ENCODE results near the gene RXRG. TPM values are rescaled to one million over a fixed set of nuclear protein-coding genes. Genes with fewer than 3 reads are reported as not detected.

Gene RXRG
- total and polyA plus RNA-seq, 3 experiments from 2014 or later: not detected

DNA sequence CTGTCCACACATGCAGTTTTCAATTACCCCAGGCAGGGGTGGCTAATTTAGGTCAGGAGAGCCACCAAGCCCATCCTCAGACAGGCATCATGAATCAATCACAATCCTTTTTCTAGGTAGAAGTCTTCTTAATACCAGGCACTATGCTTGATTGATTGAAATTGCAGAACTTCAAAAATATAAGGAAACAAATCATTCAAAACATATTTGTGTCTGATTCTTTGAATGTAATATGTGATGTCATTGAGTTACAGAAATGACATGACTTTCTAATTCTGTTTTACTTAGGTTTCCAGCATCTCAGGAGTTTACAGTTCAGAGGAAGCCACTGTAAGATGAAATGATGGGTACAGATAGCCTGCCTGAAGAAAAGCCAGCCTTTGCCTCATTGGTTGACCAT lies 26.7 kb downstream of the RXRG start:
- H3K27me3 Mint-ChIP-seq: peaks cover 10 to 33% of the 10 kb centered on the region in 2 donors
- H3K9me3 Mint-ChIP-seq: no peaks in the 10 kb centered on the region
- H3K36me3 Mint-ChIP-seq: peaks cover 0 to 2% (median 0%) of the 10 kb centered on the region in 3 donors
- no peaks in the 10 kb centered on the region for H3K36me3 ChIP-seq (ENCODE audit: insufficient read depth, low read length)
- H3K4me3 ChIP-seq (ENCODE audit: low read length): no peak overlapping the region
- H3K4me1 ChIP-seq (ENCODE audit: insufficient read depth, low read length): peaks cover 1% of the 10 kb centered on the region
- ChIA-PET CTCF (no interaction called here), POLR2A (no interaction called here)
- H3K4me1 Mint-ChIP-seq: no peaks in the 10 kb centered on the region
- no peak for DNase-seq
- H3K27me3 ChIP-seq (ENCODE audit: insufficient read depth, low read length, poor library complexity, severe bottlenecking): peaks cover 4% of the 10 kb centered on the region
- no peak overlapping the region for H3K4me3 Mint-ChIP-seq
- no peak overlapping the region for H3K27ac Mint-ChIP-seq
- no peak overlapping the region for H3K27ac ChIP-seq (ENCODE audit: low read depth, low read length)
- H3K9me3 ChIP-seq (ENCODE audit: low read length): no peaks in the 10 kb centered on the region

DNA sequence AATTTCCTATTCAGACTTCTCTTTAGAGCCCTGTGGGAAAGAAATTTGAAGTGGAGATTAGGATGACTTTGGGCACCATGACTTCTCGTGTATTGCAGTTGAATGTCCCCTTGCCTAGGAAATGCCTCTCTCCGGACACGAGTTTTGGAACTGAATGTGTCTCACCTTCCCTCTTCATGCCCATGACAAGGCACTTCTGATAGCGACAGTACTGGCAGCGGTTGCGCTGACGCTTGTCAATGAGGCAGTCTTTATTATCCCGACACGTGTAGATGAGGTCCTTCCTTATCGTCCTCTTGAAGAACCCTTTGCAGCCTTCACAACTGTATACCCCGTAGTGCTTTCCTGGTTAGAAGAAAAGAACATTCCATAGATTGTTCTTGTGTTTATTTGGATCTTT lies 28.1 kb downstream of the RXRG start:
- Histone ChIP-seq H3K27me3 (ENCODE audit: insufficient read depth, low read length, poor library complexity, severe bottlenecking) (peaks cover 4% of the 10 kb centered on the region), H3K4me1 (ENCODE audit: insufficient read depth, low read length) (no peaks in the 10 kb centered on the region), H3K27ac (ENCODE audit: low read depth, low read length) (no peak overlapping the region), H3K9me3 (ENCODE audit: low read length) (no peaks in the 10 kb centered on the region), H3K36me3 (ENCODE audit: insufficient read depth, low read length) (no peaks in the 10 kb centered on the region), H3K4me3 (ENCODE audit: low read length) (no peak overlapping the region)
- H3K27me3 Mint-ChIP-seq: peaks cover 10 to 36% of the 10 kb centered on the region in 2 donors
- H3K27ac Mint-ChIP-seq: no peak overlapping the region
- H3K4me3 Mint-ChIP-seq: no peak overlapping the region
- ChIA-PET POLR2A (no interaction called here), CTCF (no interaction called here)
- H3K9me3 Mint-ChIP-seq: no peaks in the 10 kb centered on the region
- no peak for DNase-seq
- H3K4me1 Mint-ChIP-seq: no peaks in the 10 kb centered on the region
- peaks cover 0 to 2% (median 0%) of the 10 kb centered on the region in 3 donors for H3K36me3 Mint-ChIP-seq

GRCh38 chr1:165415068-165415467 lies 29.9 kb downstream of the RXRG start:
- ChIA-PET POLR2A (no interaction called here), CTCF (interaction anchor here (1.1 kb wide), 1 partner anchor 48 kb away, joined by 3 read pairs; no protein-coding TSS in a partner anchor)
- no peaks in the 10 kb centered on the region for H3K36me3 Mint-ChIP-seq

GRCh38 chr1:165414620-165415019 lies 30.3 kb downstream of the RXRG start:
- Histone ChIP-seq H3K9me3 (ENCODE audit: low read length) (no peaks in the 10 kb centered on the region), H3K27ac (ENCODE audit: low read depth, low read length) (no peak overlapping the region), H3K4me1 (ENCODE audit: insufficient read depth, low read length) (no peaks in the 10 kb centered on the region), H3K4me3 (ENCODE audit: low read length) (no peak overlapping the region), H3K27me3 (ENCODE audit: insufficient read depth, low read length, poor library complexity, severe bottlenecking) (peaks cover 4% of the 10 kb centered on the region), H3K36me3 (ENCODE audit: insufficient read depth, low read length) (no peaks in the 10 kb centered on the region)
- Mint-ChIP-seq H3K9me3 (no peaks in the 10 kb centered on the region), H3K27me3 (peaks cover 15 to 41% of the 10 kb centered on the region in 2 donors), H3K27ac (no peak overlapping the region), H3K4me3 (no peak overlapping the region), H3K4me1 (no peaks in the 10 kb centered on the region), H3K36me3 (no peaks in the 10 kb centered on the region)
- CTCF ChIA-PET: no interaction called here
- no peak for DNase-seq
- POLR2A ChIA-PET: no interaction called here

More at GRCh38 chr1:165415068-165415467, 29.9 kb downstream of the RXRG start:
- no peak overlapping the region for H3K27ac ChIP-seq (ENCODE audit: low read depth, low read length)
- Mint-ChIP-seq H3K27ac (no peak overlapping the region), H3K9me3 (no peaks in the 10 kb centered on the region), H3K4me3 (no peak overlapping the region), H3K27me3 (peaks cover 10 to 37% of the 10 kb centered on the region in 2 donors), H3K4me1 (no peaks in the 10 kb centered on the region)
- DNase-seq: no peak
- peaks cover 4% of the 10 kb centered on the region for H3K27me3 ChIP-seq (ENCODE audit: insufficient read depth, low read length, poor library complexity, severe bottlenecking)
- no peaks in the 10 kb centered on the region for H3K4me1 ChIP-seq (ENCODE audit: insufficient read depth, low read length)
- H3K4me3 ChIP-seq (ENCODE audit: low read length): no peak overlapping the region
- H3K9me3 ChIP-seq (ENCODE audit: low read length): no peaks in the 10 kb centered on the region
- H3K36me3 ChIP-seq (ENCODE audit: insufficient read depth, low read length): no peaks in the 10 kb centered on the region

- CTCF ChIA-PET: interaction anchor here (1.1 to 1.7 kb wide), 2 partner anchors 18 to 19 kb away, joined by 3 to 6 read pairs; no protein-coding TSS in a partner anchor
- Histone ChIP-seq H3K4me3 (ENCODE audit: low read length) (no peak overlapping the region), H3K36me3 (ENCODE audit: insufficient read depth, low read length) (no peaks in the 10 kb centered on the region), H3K27ac (ENCODE audit: low read depth, low read length) (no peak overlapping the region), H3K9me3 (ENCODE audit: low read length) (no peaks in the 10 kb centered on the region), H3K4me1 (ENCODE audit: insufficient read depth, low read length) (no peaks in the 10 kb centered on the region), H3K27me3 (ENCODE audit: insufficient read depth, low read length, poor library complexity, severe bottlenecking) (peaks cover 4% of the 10 kb centered on the region)
- Mint-ChIP-seq H3K4me1 (no peaks in the 10 kb centered on the region), H3K9me3 (peaks cover 0 to 2% (median 0%) of the 10 kb centered on the region in 5 donors), H3K36me3 (no peaks in the 10 kb centered on the region), H3K27me3 (peaks cover 12 to 57% of the 10 kb centered on the region in 2 donors), H3K27ac (no peak overlapping the region), H3K4me3 (no peak overlapping the region)
- no peak for DNase-seq
- POLR2A ChIA-PET: no interaction called here
Measured at GRCh38 chr1:165411396-165411795, 33.5 kb downstream of the RXRG start.

GRCh38 chr1:165409657-165410358 lies 35.1 kb downstream of the RXRG start:
- Mint-ChIP-seq H3K36me3 (no peaks in the 10 kb centered on the region), H3K27ac (no peak overlapping the region), H3K27me3 (peaks cover 12 to 44% of the 10 kb centered on the region in 2 donors), H3K9me3 (peaks cover 0 to 2% (median 0%) of the 10 kb centered on the region in 5 donors), H3K4me3 (no peak overlapping the region), H3K4me1 (no peaks in the 10 kb centered on the region)
- Histone ChIP-seq H3K4me1 (ENCODE audit: insufficient read depth, low read length) (no peaks in the 10 kb centered on the region), H3K27me3 (ENCODE audit: insufficient read depth, low read length, poor library complexity, severe bottlenecking) (peaks cover 2% of the 10 kb centered on the region), H3K9me3 (ENCODE audit: low read length) (no peaks in the 10 kb centered on the region), H3K27ac (ENCODE audit: low read depth, low read length) (no peak overlapping the region), H3K4me3 (ENCODE audit: low read length) (no peak overlapping the region), H3K36me3 (ENCODE audit: insufficient read depth, low read length) (no peaks in the 10 kb centered on the region)
- POLR2A ChIA-PET: no interaction called here
- DNase-seq: no peak
- CTCF ChIA-PET: interaction anchor here (1.2 to 1.7 kb wide), 2 partner anchors 16 to 504 kb away, joined by 4 to 6 read pairs; no protein-coding TSS in a partner anchor

GRCh38 chr1:165408518-165408917 lies 36.4 kb downstream of the RXRG start:
- no peak overlapping the region for H3K27ac ChIP-seq (ENCODE audit: low read depth, low read length)
- Mint-ChIP-seq H3K27me3 (peaks cover 12 to 38% of the 10 kb centered on the region in 2 donors), H3K4me3 (no peak overlapping the region), H3K4me1 (peaks cover 0 to 2% (median 0%) of the 10 kb centered on the region in 3 donors), H3K9me3 (peaks cover 0 to 2% (median 0%) of the 10 kb centered on the region in 5 donors), H3K36me3 (no peaks in the 10 kb centered on the region), H3K27ac (no peak overlapping the region)
- H3K27me3 ChIP-seq (ENCODE audit: insufficient read depth, low read length, poor library complexity, severe bottlenecking): no peaks in the 10 kb centered on the region
- H3K4me1 ChIP-seq (ENCODE audit: insufficient read depth, low read length): no peaks in the 10 kb centered on the region
- CTCF ChIA-PET: interaction anchor here (0.9 to 1.2 kb wide), 3 partner anchors 10 to 184 kb away, joined by 3 to 5 read pairs (median 4); no protein-coding TSS in a partner anchor
- H3K9me3 ChIP-seq (ENCODE audit: low read length): no peaks in the 10 kb centered on the region
- H3K36me3 ChIP-seq (ENCODE audit: insufficient read depth, low read length): no peaks in the 10 kb centered on the region
- DNase-seq: no peak
- H3K4me3 ChIP-seq (ENCODE audit: low read length): no peak overlapping the region
- POLR2A ChIA-PET: no interaction called here

- Mint-ChIP-seq H3K36me3 (no peaks in the 10 kb centered on the region), H3K27me3 (peaks cover 12 to 34% of the 10 kb centered on the region in 2 donors), H3K9me3 (peaks cover 0 to 2% (median 0%) of the 10 kb centered on the region in 5 donors), H3K27ac (no peak overlapping the region), H3K4me1 (peaks cover 0 to 2% (median 0%) of the 10 kb centered on the region in 3 donors), H3K4me3 (no peak overlapping the region)
- ChIA-PET POLR2A (no interaction called here), CTCF (interaction anchor here (0.9 to 1.0 kb wide), 2 partner anchors 9 to 185 kb away, joined by 4 to 5 read pairs; no protein-coding TSS in a partner anchor)
- Histone ChIP-seq H3K9me3 (ENCODE audit: low read length) (no peaks in the 10 kb centered on the region), H3K36me3 (ENCODE audit: insufficient read depth, low read length) (no peaks in the 10 kb centered on the region), H3K4me3 (ENCODE audit: low read length) (no peak overlapping the region), H3K27ac (ENCODE audit: low read depth, low read length) (no peak overlapping the region), H3K4me1 (ENCODE audit: insufficient read depth, low read length) (no peaks in the 10 kb centered on the region), H3K27me3 (ENCODE audit: insufficient read depth, low read length, poor library complexity, severe bottlenecking) (no peaks in the 10 kb centered on the region)
- no peak for DNase-seq
Measured at GRCh38 chr1:165407398-165407797, 37.5 kb downstream of the RXRG start.
